Measurements from ENCODE around the gene ACOX1.

ACOX1 gene

GRCh38 chr17:75933808-75934207 is 45.2 kb downstream of the ACOX1 start:
- no peak for DNase-seq (ENCODE audit: low read depth)

- no peak for DNase-seq (ENCODE audit: low read depth)
Measured at GRCh38 chr17:75932852-75933251, 46.1 kb downstream of the ACOX1 start.

GRCh38 chr17:75931062-75931461 is 47.9 kb downstream of the ACOX1 start:
- no peak for DNase-seq (ENCODE audit: low read depth)

- no peak for DNase-seq (ENCODE audit: low read depth)
Measured at GRCh38 chr17:75927286-75927922, 51.6 kb downstream of the ACOX1 start.

- no peak for DNase-seq (ENCODE audit: low read depth)
Measured at GRCh38 chr17:75926456-75926855, 52.5 kb downstream of the ACOX1 start.

- DNase-seq (ENCODE audit: low read depth) = no peak
Measured at GRCh38 chr17:75925912-75926311, 53.1 kb downstream of the ACOX1 start.

- no peak for DNase-seq (ENCODE audit: low read depth)
Measured at GRCh38 chr17:75925103-75925502, 53.9 kb downstream of the ACOX1 start.

GRCh38 chr17:75922963-75923874 is 55.7 kb downstream of the ACOX1 start:
- DNase-seq (ENCODE audit: low read depth) = no peak

- no peak for DNase-seq (ENCODE audit: low read depth)
Measured at GRCh38 chr17:75922173-75922961, 56.6 kb downstream of the ACOX1 start.

- no peak for DNase-seq (ENCODE audit: low read depth)
Measured at GRCh38 chr17:75921596-75921995, 57.4 kb downstream of the ACOX1 start.

- DNase-seq (ENCODE audit: low read depth) = no peak
Measured at GRCh38 chr17:75920045-75920560, 58.9 kb downstream of the ACOX1 start.

GRCh38 chr17:75919611-75920010 is 59.4 kb downstream of the ACOX1 start:
- no peak for DNase-seq (ENCODE audit: low read depth)

GRCh38 chr17:75917917-75918445 is 61.0 kb downstream of the ACOX1 start:
- DNase-seq (ENCODE audit: low read depth) = no peak

- no peak for DNase-seq (ENCODE audit: low read depth)
Measured at GRCh38 chr17:75917141-75917916, 61.6 kb downstream of the ACOX1 start.

- DNase-seq (ENCODE audit: low read depth) = no peak
Measured at GRCh38 chr17:75915268-75915667, 63.7 kb downstream of the ACOX1 start.

GRCh38 chr17:75914643-75915267 is 64.2 kb downstream of the ACOX1 start:
- DNase-seq (ENCODE audit: low read depth) = no peak

- DNase-seq (ENCODE audit: low read depth) = no peak
Measured at GRCh38 chr17:75913537-75914210, 65.3 kb downstream of the ACOX1 start.

GRCh38 chr17:75910699-75911098 is 68.3 kb downstream of the ACOX1 start:
- no peak for DNase-seq (ENCODE audit: low read depth)

GRCh38 chr17:75909812-75910274 is 69.1 kb downstream of the ACOX1 start:
- no peak for DNase-seq (ENCODE audit: low read depth)
